Trophoblast cell (in vitro differentiated cells and primary cell): Measurements from ENCODE around the gene SLC19A1.

Source experiments
- DNase-seq, 2 donors: peaks; one replicate each; pipeline ENCODE4 v3.0.0-alpha.2; 2016
- H2AFZ ChIP-seq: 2 replicates; pipeline ENCODE4 v1.6.1; 2013; ENCODE audit warnings: low read length, moderate library complexity, mild to moderate bottlenecking; ENCODE audit not compliant: insufficient read depth, poor library complexity
- H2AK5ac ChIP-seq: 2 replicates; pipeline ENCODE4 v1.6.1; 2013; ENCODE audit warnings: mild to moderate bottlenecking, low read length
- H2BK120ac ChIP-seq: 2 replicates; pipeline ENCODE4 v1.6.1; 2013; ENCODE audit warnings: low read length, mild to moderate bottlenecking, moderate library complexity; ENCODE audit not compliant: insufficient read depth, poor library complexity
- H2BK12ac ChIP-seq: 2 replicates; pipeline ENCODE4 v1.6.1; 2013; ENCODE audit warnings: mild to moderate bottlenecking, low read length, moderate library complexity
- H2BK5ac ChIP-seq: 2 replicates; pipeline ENCODE4 v1.6.1; 2013; ENCODE audit warnings: low read length, low read depth, moderate library complexity, mild to moderate bottlenecking; ENCODE audit not compliant: poor library complexity
- H3K14ac ChIP-seq: 2 replicates; pipeline ENCODE4 v1.6.1; 2013; ENCODE audit warnings: mild to moderate bottlenecking, low read length
- H3K18ac ChIP-seq: 2 replicates; pipeline ENCODE4 v1.6.1; 2013; ENCODE audit warnings: mild to moderate bottlenecking, low read length
- H3K23ac ChIP-seq: 2 replicates; pipeline ENCODE4 v1.6.1; 2013; ENCODE audit warnings: low read length
- H3K27ac ChIP-seq: 2 replicates; pipeline ENCODE4 v1.5.1; 2013; ENCODE audit warnings: low read depth, mild to moderate bottlenecking, inconsistent platforms, low read length, moderate library complexity
- H3K27me3 ChIP-seq: 2 replicates; pipeline ENCODE4 v1.6.1; 2013; ENCODE audit warnings: inconsistent platforms, mild to moderate bottlenecking, low read length, moderate library complexity; ENCODE audit not compliant: insufficient read depth
- H3K36me3 ChIP-seq, 2 experiments: 1 replicate in 1 of 2; 2 replicates in 1 of 2; pipeline ENCODE4 v1.6.1; 2013; ENCODE audit warnings: low read length in 2 of 2, mild to moderate bottlenecking in 2 of 2, moderate library complexity in 1 of 2; ENCODE audit not compliant: insufficient read depth in 2 of 2, control insufficient read depth in 1 of 2
- H3K4ac ChIP-seq: 2 replicates; pipeline ENCODE4 v1.6.1; 2013; ENCODE audit warnings: low read depth, mild to moderate bottlenecking, low read length, moderate library complexity
- H3K4me1 ChIP-seq, 2 experiments: 1 replicate in 1 of 2; 2 replicates in 1 of 2; pipeline ENCODE4 v1.6.1; 2013; ENCODE audit warnings: low read length in 2 of 2, mild to moderate bottlenecking in 2 of 2, moderate library complexity in 1 of 2; ENCODE audit not compliant: insufficient read depth in 2 of 2, control insufficient read depth in 1 of 2
- H3K4me2 ChIP-seq: 2 replicates; pipeline ENCODE4 v1.6.1; 2013; ENCODE audit warnings: inconsistent platforms, mild to moderate bottlenecking, low read length, moderate library complexity
- H3K4me3 ChIP-seq: 2 replicates; pipeline ENCODE4 v1.5.1; 2013; ENCODE audit warnings: mild to moderate bottlenecking, low read depth, low read length, inconsistent platforms
- H3K79me1 ChIP-seq: one replicate; pipeline ENCODE4 v1.6.1; 2013; ENCODE audit warnings: low read length
- H3K79me2 ChIP-seq: 2 replicates; pipeline ENCODE4 v1.6.1; 2013; ENCODE audit warnings: low read length, mild to moderate bottlenecking; ENCODE audit not compliant: control insufficient read depth, insufficient read depth, poor library complexity
- H3K9ac ChIP-seq: 2 replicates; pipeline ENCODE4 v1.6.1; 2013; ENCODE audit warnings: mild to moderate bottlenecking, low read length
- H3K9me3 ChIP-seq: 2 replicates; pipeline ENCODE4 v1.6.1; 2013; ENCODE audit warnings: low read depth, mild to moderate bottlenecking, control low read depth, inconsistent platforms, low read length; ENCODE audit not compliant: insufficient read depth
- H4K12ac ChIP-seq: 2 replicates; pipeline ENCODE4 v1.6.1; 2013; ENCODE audit warnings: low read depth, mild to moderate bottlenecking, low read length, moderate library complexity
- H4K8ac ChIP-seq: 2 replicates; pipeline ENCODE4 v1.6.1; 2013; ENCODE audit warnings: low read depth, mild to moderate bottlenecking, low read length, moderate library complexity
- H4K91ac ChIP-seq: one replicate; pipeline ENCODE4 v1.6.1; 2013; ENCODE audit warnings: low read depth, mild to moderate bottlenecking, low read length, moderate library complexity
- WGBS: extraction: QIAGEN DNeasy Blood & Tissue Kit; methylation state at CpG from one replicate; pipeline ENCODE4 v1.1.7; 2013; ENCODE audit warnings: missing lambda C conversion rate; ENCODE audit not compliant: insufficient read length, insufficient coverage; ENCODE audit errors: extremely low coverage; 5-methylcytosine and 5-hydroxymethylcytosine counted together

Gene SLC19A1

DNA sequence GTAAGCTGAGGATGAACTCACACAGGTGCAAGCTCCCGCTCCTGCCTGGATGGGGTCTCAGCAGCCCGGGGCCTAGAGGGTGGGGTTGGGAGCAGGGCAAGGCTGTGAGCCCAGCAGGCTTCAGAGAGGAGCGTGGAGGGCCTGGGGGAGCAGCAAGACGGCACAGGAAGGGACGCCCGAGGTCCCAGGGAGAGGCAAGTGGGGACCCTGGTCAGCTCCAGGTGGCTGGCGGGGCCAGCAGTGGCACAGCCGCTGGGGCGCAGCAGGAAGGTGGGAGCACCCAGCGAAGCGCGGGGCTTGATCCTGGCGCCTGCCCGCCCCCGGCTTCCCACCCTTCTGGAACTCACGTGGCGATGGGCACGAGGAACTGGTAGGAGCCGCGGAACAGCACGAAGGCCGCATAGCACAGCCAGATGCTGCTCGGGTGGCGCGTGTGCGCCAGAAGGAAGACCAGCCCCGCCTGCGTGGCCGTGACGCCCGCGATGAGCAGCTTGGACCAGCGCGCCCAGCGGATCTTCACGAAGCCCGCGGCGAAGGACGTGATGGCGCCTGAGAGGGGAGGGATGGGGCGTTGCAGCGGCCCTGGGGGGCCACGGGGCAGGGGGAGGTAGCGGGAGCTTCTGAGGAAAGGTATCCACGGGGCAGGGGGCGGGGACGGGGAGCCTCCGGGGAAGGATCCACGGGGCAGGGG lies 11.7 kb downstream of the SLC19A1 start:
- Histone ChIP-seq H3K27ac (no peak overlapping the region), H3K36me3 (peaks cover 32 to 39% of the 10 kb centered on the region in 2 experiments), H2BK12ac (no peak overlapping the region), H2AFZ (no peak overlapping the region), H4K12ac (no peak overlapping the region), H3K79me1 (peaks cover 8% of the 10 kb centered on the region), H3K4ac (no peak overlapping the region), H3K9ac (no peak overlapping the region), H3K18ac (no peak overlapping the region), H2BK120ac (no peak overlapping the region), H3K4me1 (peaks cover 8 to 14% of the 10 kb centered on the region in 2 experiments), H3K23ac (no peak overlapping the region), H4K8ac (no peak overlapping the region), H4K91ac (no peak overlapping the region), H3K9me3 (peaks cover 9% of the 10 kb centered on the region), H2BK5ac (no peak overlapping the region), H3K14ac (no peak overlapping the region), H3K79me2 (no peaks in the 10 kb centered on the region), H3K4me2 (no peak overlapping the region), H2AK5ac (no peak overlapping the region), H3K27me3 (no peaks in the 10 kb centered on the region), H3K4me3 (no peak overlapping the region)
- no peak for DNase-seq
- no CpG with 5 or more reads among the region's 50 CpGs for WGBS

DNA sequence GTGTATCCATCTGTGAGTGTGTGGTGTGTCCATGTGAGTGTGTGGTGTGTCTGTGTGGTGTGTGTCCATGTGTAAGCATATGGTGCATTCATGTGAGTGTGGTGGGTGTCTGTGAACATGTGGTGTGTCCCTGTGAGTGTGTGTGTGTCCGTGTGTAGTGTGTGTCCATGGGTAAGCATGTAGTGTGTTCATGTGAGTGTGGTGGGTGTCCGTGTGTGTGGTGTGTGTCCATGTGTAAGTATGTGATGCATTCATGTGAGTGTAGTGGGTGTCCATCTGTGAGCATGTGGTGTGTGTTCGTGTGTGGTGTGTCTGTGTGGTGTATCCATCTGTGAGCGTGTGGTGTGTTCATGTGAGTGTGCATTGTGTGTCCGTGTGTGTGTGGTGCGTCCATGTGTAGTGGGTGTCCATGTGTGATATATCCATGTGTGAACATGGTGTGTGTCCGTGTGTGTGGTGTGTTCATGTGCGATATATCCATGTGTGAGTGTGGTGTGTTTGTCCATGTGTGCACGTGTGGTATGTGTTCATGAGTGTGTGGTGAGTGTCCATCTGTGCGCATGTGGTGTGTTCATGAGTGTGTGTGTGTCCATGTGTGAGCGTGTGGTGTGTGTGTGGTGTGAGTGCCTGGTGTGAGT lies 12.3 kb downstream of the SLC19A1 start:
- Histone ChIP-seq H4K8ac (no peak overlapping the region), H3K4me2 (no peak overlapping the region), H3K27me3 (no peaks in the 10 kb centered on the region), H2BK12ac (no peak overlapping the region), H3K79me1 (peaks cover 9% of the 10 kb centered on the region), H3K4me3 (peak overlapping the region; percentile 41), H4K12ac (no peak overlapping the region), H3K4me1 (peaks cover 8 to 12% of the 10 kb centered on the region in 2 experiments), H3K14ac (no peak overlapping the region), H2BK5ac (no peak overlapping the region), H3K4ac (no peak overlapping the region), H3K18ac (no peak overlapping the region), H3K36me3 (peaks cover 38 to 45% of the 10 kb centered on the region in 2 experiments), H3K27ac (no peak overlapping the region), H2AK5ac (no peak overlapping the region), H3K79me2 (no peaks in the 10 kb centered on the region), H4K91ac (no peak overlapping the region), H3K9ac (no peak overlapping the region), H3K23ac (peak overlapping the region; percentile 38), H3K9me3 (peaks cover 9% of the 10 kb centered on the region), H2AFZ (no peak overlapping the region), H2BK120ac (no peak overlapping the region)
- no peak for DNase-seq
- WGBS, result no CpG with 5 or more reads among the region's 11 CpGs

DNA sequence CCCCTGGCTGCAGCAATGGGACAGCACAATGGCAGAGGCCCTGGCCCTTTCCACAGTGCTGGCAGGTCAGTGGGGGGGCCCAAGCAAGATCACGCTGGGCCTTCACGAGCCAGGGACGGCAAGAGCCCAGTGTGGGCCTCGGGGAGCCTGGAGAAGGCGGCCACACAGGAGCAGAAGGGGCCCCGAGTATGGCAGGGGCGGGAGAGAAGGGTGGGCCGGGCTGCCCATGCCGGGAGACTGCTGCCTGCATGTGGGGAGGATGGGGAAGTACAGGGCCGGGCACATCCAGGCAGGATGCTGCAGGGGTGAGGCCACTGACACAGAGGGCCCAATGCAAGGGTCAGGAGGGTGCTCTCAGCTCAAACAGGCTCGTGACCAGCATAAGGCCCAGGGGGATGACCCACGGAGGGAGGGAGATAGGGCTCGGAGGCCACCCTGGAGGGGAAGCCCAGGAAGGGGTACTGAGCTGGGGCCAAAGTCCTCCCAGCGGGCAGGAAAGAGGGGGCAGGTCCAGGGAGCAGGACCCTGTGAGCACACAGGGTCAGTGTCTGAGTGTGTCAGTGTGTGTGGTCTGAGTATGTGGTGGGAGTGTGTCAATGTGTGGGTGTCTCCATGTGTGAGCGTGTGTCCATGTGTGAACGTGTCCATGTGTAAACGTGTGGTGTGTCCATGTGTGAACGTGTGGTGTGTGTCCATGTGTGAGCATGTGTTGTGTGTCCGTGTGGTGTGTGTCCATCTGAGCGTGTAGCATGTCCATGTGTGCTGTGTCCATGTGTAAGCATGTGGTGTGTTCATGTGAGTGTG lies 13.1 kb downstream of the SLC19A1 start:
- H2BK12ac ChIP-seq, result no peak overlapping the region
- no peak overlapping the region for H3K4ac ChIP-seq
- H2BK120ac ChIP-seq, result no peak overlapping the region
- peaks cover under 1 to 5% of the 10 kb centered on the region in 2 experiments for H3K4me1 ChIP-seq
- no peak overlapping the region for H3K27ac ChIP-seq
- H3K4me3 ChIP-seq, result peak overlapping the region; percentile 41
- H3K27me3 ChIP-seq, result no peaks in the 10 kb centered on the region
- H3K9ac ChIP-seq, result no peak overlapping the region
- H3K23ac ChIP-seq, result no peak overlapping the region
- H3K79me1 ChIP-seq, result peaks cover 3% of the 10 kb centered on the region
- no peak overlapping the region for H2BK5ac ChIP-seq
- no peaks in the 10 kb centered on the region for H3K79me2 ChIP-seq
- no CpG with 5 or more reads among the region's 20 CpGs for WGBS
- H3K18ac ChIP-seq, result no peak overlapping the region
- H3K36me3 ChIP-seq, result peaks cover 40 to 48% of the 10 kb centered on the region in 2 experiments
- H4K8ac ChIP-seq, result peak overlapping the region; percentile 12
- H3K14ac ChIP-seq, result no peak overlapping the region
- no peak overlapping the region for H2AK5ac ChIP-seq
- peaks cover 9% of the 10 kb centered on the region for H3K9me3 ChIP-seq
- H2AFZ ChIP-seq, result no peak overlapping the region
- no peak overlapping the region for H4K12ac ChIP-seq
- no peak for DNase-seq
- peak overlapping the region; percentile 2 for H4K91ac ChIP-seq
- no peak overlapping the region for H3K4me2 ChIP-seq

DNA sequence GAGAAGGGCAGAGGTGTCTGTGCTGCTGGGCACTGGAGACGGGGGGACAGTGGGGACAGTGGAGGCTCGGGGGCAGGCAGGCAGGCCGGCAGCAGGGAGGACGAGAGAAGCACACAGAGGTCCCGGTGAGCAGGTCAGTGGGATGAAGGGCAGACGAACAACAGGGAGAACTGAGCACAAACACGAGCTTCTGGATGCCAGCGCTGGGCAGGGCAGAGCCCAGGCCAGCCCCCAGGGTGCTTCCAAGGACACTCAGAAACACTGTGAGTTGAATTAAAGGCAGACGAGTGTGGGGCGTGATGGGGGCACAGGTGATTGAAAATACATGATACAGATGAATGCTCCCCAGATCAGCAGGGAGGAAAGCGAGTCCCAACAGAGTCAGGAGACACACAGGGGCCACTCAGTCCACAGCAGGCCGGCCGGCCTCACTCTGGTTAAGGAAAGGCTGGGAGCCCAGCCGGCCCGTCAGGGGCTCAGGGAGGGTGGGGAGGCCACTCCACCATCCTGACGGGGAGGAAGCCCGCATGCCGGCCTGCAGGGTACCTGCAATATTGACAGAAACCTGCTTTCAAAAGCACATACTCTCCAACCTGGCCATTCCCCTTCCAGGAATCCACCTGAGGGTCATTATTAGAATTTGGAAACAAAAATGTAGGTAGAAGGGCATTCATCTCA lies 14.1 kb downstream of the SLC19A1 start:
- peak; percentile 91 to 95 for DNase-seq
- H3K14ac ChIP-seq, result peak overlapping the region; percentile 28
- H3K9me3 ChIP-seq, result peaks cover 15% of the 10 kb centered on the region
- peak overlapping the region; percentile 4 for H2BK120ac ChIP-seq
- no peak overlapping the region for H2AFZ ChIP-seq
- no peak overlapping the region for H2BK5ac ChIP-seq
- no peak overlapping the region for H2AK5ac ChIP-seq
- no peak overlapping the region for H3K9ac ChIP-seq
- no peak overlapping the region for H4K8ac ChIP-seq
- H4K91ac ChIP-seq, result peak overlapping the region; percentile 19
- no peak overlapping the region for H4K12ac ChIP-seq
- peaks cover 3% of the 10 kb centered on the region for H3K79me1 ChIP-seq
- no peak overlapping the region for H3K4me2 ChIP-seq
- no peaks in the 10 kb centered on the region for H3K4me1 ChIP-seq
- no peak overlapping the region for H3K18ac ChIP-seq
- H3K23ac ChIP-seq, result no peak overlapping the region
- H3K4me3 ChIP-seq, result no peak overlapping the region
- peaks cover 47 to 50% of the 10 kb centered on the region in 2 experiments for H3K36me3 ChIP-seq
- WGBS, result no CpG with 5 or more reads among the region's 18 CpGs
- H3K4ac ChIP-seq, result no peak overlapping the region
- no peaks in the 10 kb centered on the region for H3K79me2 ChIP-seq
- no peak overlapping the region for H2BK12ac ChIP-seq
- H3K27me3 ChIP-seq, result no peaks in the 10 kb centered on the region
- no peak overlapping the region for H3K27ac ChIP-seq
